ENCODE measurements around the gene KLK11. TPM values are rescaled to one million over a fixed set of nuclear protein-coding genes. Genes with fewer than 3 reads are reported as not detected.
"Not testable (repeated sequence)": the region's sequence is repeated elsewhere in the genome, so short reads cannot be mapped to it uniquely, and the experiment has no call there.

Gene KLK11
- total RNA-seq, 1 donor from 2014 or later = not detected

DNA sequence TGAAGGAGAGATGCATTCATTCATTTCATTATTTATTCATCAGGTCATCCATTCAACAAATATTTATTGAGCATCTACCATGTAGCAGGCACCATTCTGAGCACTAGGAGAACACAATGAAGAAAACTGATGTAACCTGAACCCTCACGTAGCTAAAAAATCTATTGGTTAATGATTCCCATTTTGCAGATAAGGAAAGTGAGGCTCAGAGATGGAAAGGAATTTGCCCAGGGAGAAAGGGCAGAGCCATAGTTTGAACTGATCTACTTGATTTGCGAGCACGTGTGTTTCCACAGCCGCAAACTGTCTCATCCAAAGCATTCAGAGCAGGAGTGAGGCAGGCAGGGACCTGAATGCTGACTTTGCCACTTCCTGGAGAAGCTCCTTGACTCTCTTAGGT, 27.7 kb downstream of the KLK11 start:
- TF ChIP-seq, protein P1, sequence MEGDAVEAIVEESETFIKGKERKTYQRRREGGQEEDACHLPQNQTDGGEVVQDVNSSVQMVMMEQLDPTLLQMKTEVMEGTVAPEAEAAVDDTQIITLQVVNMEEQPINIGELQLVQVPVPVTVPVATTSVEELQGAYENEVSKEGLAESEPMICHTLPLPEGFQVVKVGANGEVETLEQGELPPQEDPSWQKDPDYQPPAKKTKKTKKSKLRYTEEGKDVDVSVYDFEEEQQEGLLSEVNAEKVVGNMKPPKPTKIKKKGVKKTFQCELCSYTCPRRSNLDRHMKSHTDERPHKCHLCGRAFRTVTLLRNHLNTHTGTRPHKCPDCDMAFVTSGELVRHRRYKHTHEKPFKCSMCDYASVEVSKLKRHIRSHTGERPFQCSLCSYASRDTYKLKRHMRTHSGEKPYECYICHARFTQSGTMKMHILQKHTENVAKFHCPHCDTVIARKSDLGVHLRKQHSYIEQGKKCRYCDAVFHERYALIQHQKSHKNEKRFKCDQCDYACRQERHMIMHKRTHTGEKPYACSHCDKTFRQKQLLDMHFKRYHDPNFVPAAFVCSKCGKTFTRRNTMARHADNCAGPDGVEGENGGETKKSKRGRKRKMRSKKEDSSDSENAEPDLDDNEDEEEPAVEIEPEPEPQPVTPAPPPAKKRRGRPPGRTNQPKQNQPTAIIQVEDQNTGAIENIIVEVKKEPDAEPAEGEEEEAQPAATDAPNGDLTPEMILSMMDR (IDR thresholded peaks at IDR 0.05; ENCODE audit: insufficient read depth, low read length, poor library complexity, severe bottlenecking) = no peak
- Histone ChIP-seq H3K36me3 (ENCODE audit: control insufficient read depth, insufficient read depth, low read length) (no peaks in the 10 kb centered on the region), H3K4me3 (ENCODE audit: low read depth, low read length) (no peak overlapping the region), H3K27me3 (ENCODE audit: control insufficient read depth, insufficient read depth, low read length) (peaks cover 3% of the 10 kb centered on the region)
- no peak for DNase-seq (ENCODE audit: low read depth)

DNA sequence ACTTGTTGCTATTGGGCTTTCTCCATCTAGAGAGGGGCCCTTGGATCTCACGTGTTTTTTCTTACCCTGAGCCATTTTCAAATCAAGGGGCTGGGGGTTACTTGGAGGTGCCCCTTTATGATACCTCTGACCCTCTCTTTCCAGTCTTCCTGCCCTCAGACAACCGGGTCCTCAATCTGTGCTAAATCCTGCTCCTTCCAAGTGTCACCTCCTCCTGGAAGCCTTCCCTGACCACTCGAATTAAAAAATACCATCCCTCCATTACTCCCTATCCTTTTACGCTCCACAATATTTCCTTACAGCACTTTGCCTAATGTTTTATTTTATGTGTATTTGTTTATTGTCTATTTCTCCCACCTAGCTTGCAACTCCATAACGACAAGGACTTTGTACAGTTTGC, 28.4 kb downstream of the KLK11 start:
- Histone ChIP-seq H3K4me3 (ENCODE audit: low read depth, low read length) (no peak overlapping the region), H3K27me3 (ENCODE audit: control insufficient read depth, insufficient read depth, low read length) (peaks cover 3% of the 10 kb centered on the region), H3K36me3 (ENCODE audit: control insufficient read depth, insufficient read depth, low read length) (no peaks in the 10 kb centered on the region)
- TF ChIP-seq, protein P1 (IDR thresholded peaks at IDR 0.05; ENCODE audit: insufficient read depth, low read length, poor library complexity, severe bottlenecking) = no peak
- no peak for DNase-seq (ENCODE audit: low read depth)

DNA sequence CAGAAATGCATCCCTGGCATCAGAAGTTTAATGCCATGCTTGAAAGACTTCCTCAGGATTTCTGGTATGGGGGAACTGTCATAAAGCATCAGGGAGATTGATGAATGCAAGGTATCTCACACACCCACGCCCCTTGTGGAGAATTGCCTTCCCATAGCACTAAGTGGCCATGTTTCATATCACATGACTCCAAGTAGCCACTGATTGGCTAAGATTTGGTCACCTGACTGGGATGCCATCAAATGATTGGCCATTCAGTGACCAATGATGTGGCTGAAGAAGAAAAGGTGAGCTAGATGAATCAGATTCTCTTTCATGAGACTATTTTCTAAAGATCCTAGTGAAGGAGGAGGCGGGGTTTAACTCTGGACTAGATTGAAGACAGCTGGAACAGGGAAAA, 32.3 kb downstream of the KLK11 start:
- TF ChIP-seq, protein P1 (IDR thresholded peaks at IDR 0.05; ENCODE audit: insufficient read depth, low read length, poor library complexity, severe bottlenecking) = no peak
- no peak for DNase-seq (ENCODE audit: low read depth)
- no peak overlapping the region for H3K4me3 ChIP-seq (ENCODE audit: low read depth, low read length)

DNA sequence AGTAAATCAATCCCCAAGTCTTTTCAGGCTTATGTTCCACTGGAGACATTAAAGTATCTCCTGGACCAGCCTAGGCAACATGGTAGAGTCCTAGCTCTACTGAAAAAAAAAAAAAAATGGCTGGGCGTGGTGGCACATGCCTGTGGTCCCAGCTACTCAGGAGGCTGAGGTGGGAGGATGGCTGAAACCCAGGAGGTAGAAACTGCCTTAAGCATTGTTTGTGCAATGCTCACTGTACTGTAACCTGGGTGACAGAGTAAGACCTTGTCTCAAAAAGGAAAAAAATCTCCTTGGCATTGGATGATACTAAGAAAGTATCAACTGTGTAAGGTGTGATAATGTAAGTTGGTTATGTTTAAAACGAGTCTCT, 33.8 kb downstream of the KLK11 start:
- TF ChIP-seq, protein P1 (IDR thresholded peaks at IDR 0.05; ENCODE audit: insufficient read depth, low read length, poor library complexity, severe bottlenecking) = no peak
- DNase-seq (ENCODE audit: low read depth) = no peak
- H3K4me3 ChIP-seq (ENCODE audit: low read depth, low read length) = no peak overlapping the region
- no peaks in the 10 kb centered on the region for H3K36me3 ChIP-seq (ENCODE audit: control insufficient read depth, insufficient read depth, low read length)
- no peaks in the 10 kb centered on the region for H3K27me3 ChIP-seq (ENCODE audit: control insufficient read depth, insufficient read depth, low read length)

More for the DNA sequence above, 32.3 kb downstream of the KLK11 start:
- no peaks in the 10 kb centered on the region for H3K36me3 ChIP-seq (ENCODE audit: control insufficient read depth, insufficient read depth, low read length)
- no peaks in the 10 kb centered on the region for H3K27me3 ChIP-seq (ENCODE audit: control insufficient read depth, insufficient read depth, low read length)

DNA sequence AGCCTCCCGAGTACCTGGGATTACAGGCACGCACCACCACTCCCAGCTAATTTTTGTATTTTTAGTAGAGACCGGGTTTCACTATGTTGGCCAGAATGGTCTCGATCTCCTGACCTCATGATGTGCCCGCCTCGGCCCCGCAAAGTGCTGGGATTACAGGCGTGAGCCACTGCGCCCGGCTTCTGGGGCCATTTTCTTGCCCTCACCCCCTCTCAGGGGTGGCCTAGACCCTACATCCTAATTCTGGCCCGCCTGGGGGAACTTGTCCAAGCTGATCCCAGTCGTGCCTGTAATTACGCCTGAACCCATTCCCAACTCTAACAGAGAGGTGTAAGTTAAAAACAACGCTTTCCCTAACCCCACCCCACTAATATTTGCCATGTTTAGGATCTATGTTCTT, 42.0 kb downstream of the KLK11 start:
- not testable (repeated sequence) for H3K4me3 ChIP-seq (ENCODE audit: low read depth, low read length); DNase-seq (ENCODE audit: low read depth); H3K36me3 ChIP-seq (ENCODE audit: control insufficient read depth, insufficient read depth, low read length)

DNA sequence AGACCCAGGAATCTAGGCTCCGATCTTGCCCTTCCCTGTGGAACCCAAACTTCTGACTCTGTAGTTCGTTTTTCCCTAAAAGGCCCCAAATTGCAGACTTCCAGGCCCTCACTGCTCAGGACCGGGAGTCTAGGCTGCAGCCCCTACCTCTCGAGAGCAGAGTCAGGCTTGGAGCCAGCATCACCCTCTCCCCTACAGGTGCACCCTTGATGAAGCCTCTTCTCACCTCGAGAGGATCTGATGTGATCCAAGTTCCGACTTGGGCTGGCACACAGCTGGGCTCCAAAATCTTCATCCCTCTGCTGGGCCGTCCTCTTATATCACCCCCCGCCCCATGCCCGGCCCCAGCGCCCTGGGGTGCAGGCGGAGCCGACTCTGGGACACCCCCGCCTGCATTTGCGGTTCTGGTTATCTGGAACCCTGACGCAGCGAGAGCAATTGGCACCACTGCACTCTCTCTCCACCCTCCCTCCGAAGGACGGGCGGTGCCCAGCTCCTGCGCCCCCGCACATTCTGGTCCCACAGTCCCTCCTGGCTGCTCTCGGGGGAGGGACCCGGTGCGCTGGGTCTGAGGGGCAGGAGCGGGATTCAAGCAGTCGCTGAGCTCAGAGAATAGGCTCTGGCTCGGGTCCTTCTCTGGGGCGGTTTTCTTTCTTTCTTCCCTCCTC, 42.7 kb downstream of the KLK11 start, which contains the start of gene KLK7:
Gene KLK7, minus strand, starts transcription at position 293 of the 668 bp plus-strand sequence. CDS start 1,518 bp downstream, outside the sequence.
- H3K4me3 ChIP-seq (ENCODE audit: low read depth, low read length) = peak within 1 kb of the TSS; percentile 5
- no peaks in the 10 kb centered on the region for H3K36me3 ChIP-seq (ENCODE audit: control insufficient read depth, insufficient read depth, low read length)
- DNase-seq (ENCODE audit: low read depth) = no peak
- H3K27me3 ChIP-seq (ENCODE audit: control insufficient read depth, insufficient read depth, low read length) = peaks cover 2% of the 10 kb centered on the region
- TF ChIP-seq, protein P1 (IDR thresholded peaks at IDR 0.05; ENCODE audit: insufficient read depth, low read length, poor library complexity, severe bottlenecking) = no peak

More for the DNA sequence above, 42.0 kb downstream of the KLK11 start:
- H3K27me3 ChIP-seq (ENCODE audit: control insufficient read depth, insufficient read depth, low read length) = not testable (repeated sequence)
